K562 (cell line): Measurements from ENCODE around the gene AGPAT1. TPM values are rescaled to one million over a fixed set of nuclear protein-coding genes. Genes with fewer than 3 reads are reported as not detected.

Experiments used
- ATAC-seq: fragments of 200-7000 bp; cut with Tn5 transposase; 3 replicates; pipeline ENCODE4 v1.9.1; 2020; ENCODE audit warnings: moderate library complexity
- BruUV-seq: library from RNA; stranded (reverse); fragments of 400-500 nt; replicated peaks from 2 replicates; lab custom pipeline; 2021; lab: Mats Ljungman, UMichigan
- CTCF ChIA-PET: fragments of 300-600 bp; formaldehyde crosslinking; extraction: SDS; loops from one replicate; lab custom pipeline; 2021; ENCODE audit warnings: low intra/inter-chr PET ratio; lab: Yijun Ruan, JAX
- POLR2A ChIA-PET: fragments of 300-600, 350-650 bp; sonication (Branson Sonifier 250); formaldehyde crosslinking; extraction: SDS; loops from one replicate; lab custom pipeline; 2021; ENCODE audit warnings: antibody characterized with exemption, inconsistent platforms; lab: Yijun Ruan, JAX
- DNase-seq, 4 experiments: peaks; one replicate each; pipeline versions ENCODE4 v3.0.0 to v3.0.0-alpha.2; 2011 to 2018; ENCODE audit warnings: low spot score in 3 of 4, mixed read lengths in 3 of 4; ENCODE audit errors: extremely low read depth in 1 of 4
- FAIRE-seq: peaks from 2 replicates; lab custom pipeline; 2011; peaks lifted over from hg19 to GRCh38; lab: Jason Lieb, UNC
- H2AFZ ChIP-seq: 2 replicates; pipeline ENCODE4 v1.6.0; 2011; ENCODE audit warnings: low read depth, low read length, control low read depth, inconsistent platforms
- H3K27ac ChIP-seq: fragments of 200-600 bp; 3 replicates; pipeline ENCODE4 v1.8.0; 2011; ENCODE audit warnings: low read depth, mild to moderate bottlenecking, control low read depth, inconsistent platforms, low read length, moderate library complexity, mixed read lengths; ENCODE audit errors: extremely low read depth
- H3K27me3 ChIP-seq, 2 experiments: fragments of 300-600 bp in 1 of 2; 2 replicates in 1 of 2; 3 replicates in 1 of 2; pipeline versions ENCODE4 v1.6.0 to v1.8.0; 2011; ENCODE audit warnings: inconsistent platforms in 2 of 2, low read length in 2 of 2, mild to moderate bottlenecking in 1 of 2, mixed read lengths in 1 of 2, moderate library complexity in 1 of 2; ENCODE audit not compliant: control insufficient read depth in 2 of 2, insufficient read depth in 2 of 2
- H3K36me3 ChIP-seq: fragments of 300-600 bp; 3 replicates; pipeline ENCODE4 v1.8.0; 2011; ENCODE audit warnings: mild to moderate bottlenecking, low read length, inconsistent platforms; ENCODE audit not compliant: control insufficient read depth, insufficient read depth
- H3K4me1 ChIP-seq, 2 experiments: fragments of 200-600 bp in 1 of 2; replicated peaks in 1 of 2; 2 replicates in 1 of 2; 3 replicates in 1 of 2; pipeline versions ENCODE4 v1.5.1 to v1.8.0; 2011; ENCODE audit warnings: inconsistent platforms in 2 of 2, low read length in 2 of 2, mild to moderate bottlenecking in 1 of 2, mixed read lengths in 1 of 2, moderate library complexity in 1 of 2; ENCODE audit not compliant: control insufficient read depth in 2 of 2, insufficient read depth in 2 of 2
- H3K4me2 ChIP-seq: 2 replicates; pipeline ENCODE4 v1.6.1; 2011; ENCODE audit warnings: low read length, control low read depth, inconsistent platforms, mixed read lengths; ENCODE audit not compliant: insufficient read depth
- H3K4me3 ChIP-seq: fragments of 200-600 bp; sonication (generic), shearing (Covaris generic); 2 replicates; pipeline ENCODE4 v1.5.1; 2016; ENCODE audit warnings: control low read depth, inconsistent platforms
- H3K79me2 ChIP-seq: fragments of 200-600 bp; 3 replicates; pipeline ENCODE4 v1.8.0; 2011; ENCODE audit warnings: low read length, inconsistent platforms; ENCODE audit not compliant: control insufficient read depth, insufficient read depth
- H3K9ac ChIP-seq, 2 experiments: 2 replicates each; pipeline versions ENCODE4 v1.6.0 to v1.6.1; 2011; ENCODE audit warnings: low read depth in 2 of 2, low read length in 2 of 2, control low read depth in 1 of 2, inconsistent platforms in 1 of 2, mild to moderate bottlenecking in 1 of 2, mixed read lengths in 1 of 2; ENCODE audit not compliant: insufficient read depth in 1 of 2
- H3K9me1 ChIP-seq: one replicate; pipeline ENCODE4 v1.6.0; 2011; ENCODE audit warnings: inconsistent platforms, mild to moderate bottlenecking, low read length, moderate library complexity; ENCODE audit not compliant: control insufficient read depth, insufficient read depth
- H3K9me3 ChIP-seq: replicated peaks from 2 replicates; pipeline ENCODE4 v1.5.1; 2011; ENCODE audit warnings: low read depth, low read length, inconsistent platforms; ENCODE audit not compliant: control insufficient read depth, insufficient read depth
- H4K20me1 ChIP-seq: replicated peaks from 2 replicates; pipeline ENCODE4 v1.6.1; 2011; ENCODE audit warnings: low read length, inconsistent platforms, mixed read lengths; ENCODE audit not compliant: control insufficient read depth, insufficient read depth
- ATF7 ChIP-seq: fragments of 450-650 bp; IDR thresholded peaks from 2 replicates; pipeline ENCODE4 v1.7.1; 2014; ENCODE audit warnings: mild to moderate bottlenecking, moderate library complexity
- CBFB ChIP-seq: sonication (generic); formaldehyde crosslinking; IDR thresholded peaks from 2 replicates; pipeline ENCODE4 v1.4.0; 2020; ENCODE audit warnings: mild to moderate bottlenecking, missing genetic modification reagents
- CEBPG ChIP-seq, 3 experiments: fragments of 200-800 bp in 1 of 3; sonication (Bioruptor generic) in 1 of 3; sonication (generic) in 1 of 3; formaldehyde crosslinking in 1 of 3; IDR thresholded peaks in 2 of 3; conservative IDR thresholded peaks in 1 of 3; 2 replicates each; pipeline versions ENCODE4 v1.6.1 to v1.8.0; 2016 to 2022; ENCODE audit warnings: missing compliant biosample characterization in 2 of 3, missing genetic modification characterization in 2 of 3, mild to moderate bottlenecking in 1 of 3, missing genetic modification reagents in 1 of 3
- E2F3 ChIP-seq: fragments of 250-450 bp; sonication (Bioruptor Pico); IDR thresholded peaks from 2 replicates; pipeline ENCODE4 v1.4.0; 2020; ENCODE audit warnings: mild to moderate bottlenecking
- FOXJ2 ChIP-seq: fragments of 200-800 bp; sonication (Bioruptor generic); IDR thresholded peaks from 2 replicates; pipeline ENCODE4 v1.6.1; 2016; ENCODE audit warnings: missing genetic modification characterization, missing compliant biosample characterization
- JUN ChIP-seq, 2 experiments: sonication (generic) in 1 of 2; formaldehyde crosslinking in 1 of 2; IDR thresholded peaks; 2 replicates each; pipeline versions ENCODE4 v1.6.1 to v1.8.0; 2012 to 2022; ENCODE audit warnings: borderline replicate concordance in 2 of 2, mild to moderate bottlenecking in 2 of 2, improper control_type of control experiment in 1 of 2, low read depth in 1 of 2, low read length in 1 of 2, missing genetic modification reagents in 1 of 2
- JUNB ChIP-seq: fragments of 450-650 bp; formaldehyde crosslinking; conservative IDR thresholded peaks from 2 replicates; pipeline ENCODE4 v1.4.0; 2020; ENCODE audit warnings: mild to moderate bottlenecking
- JUND ChIP-seq, 2 experiments: IDR thresholded peaks; 2 replicates in 1 of 2; 3 replicates in 1 of 2; pipeline ENCODE4 v1.6.1; 2011; ENCODE audit warnings: borderline replicate concordance in 2 of 2, low read depth in 2 of 2, low read length in 2 of 2, improper control_type of control experiment in 1 of 2, missing biosample characterization in 1 of 2, missing genetic modification characterization in 1 of 2, missing genetic modification reagents in 1 of 2
- MAFG ChIP-seq: fragments of 450-650 bp; conservative IDR thresholded peaks from 2 replicates; pipeline ENCODE4 v1.6.1; 2016; ENCODE audit warnings: missing genetic modification characterization, missing compliant biosample characterization
- PHB2 ChIP-seq: fragments of 450-650 bp; IDR thresholded peaks from 2 replicates; pipeline ENCODE4 v1.6.1; 2017; ENCODE audit warnings: low read depth
- SMARCA4 ChIP-seq: fragments of 450-650 bp; IDR thresholded peaks from 2 replicates; pipeline ENCODE4 v1.6.1; 2016
- SMARCE1 ChIP-seq: fragments of 450-650 bp; IDR thresholded peaks from 2 replicates; pipeline ENCODE4 v1.7.1; 2016; ENCODE audit warnings: mild to moderate bottlenecking
- SRSF1 ChIP-seq: fragments of 200-400 bp; formaldehyde crosslinking; IDR thresholded peaks from 2 replicates; pipeline ENCODE4 v1.6.1; 2017; ENCODE audit warnings: mild to moderate bottlenecking, low read depth, low read length, moderate library complexity
- WGBS: fragments of 100-300 bp; shearing (Covaris generic); methylation state at CpG from one replicate; pipeline ENCODE4 v1.1.6; 2016; ENCODE audit warnings: low coverage, mixed read lengths; ENCODE audit not compliant: insufficient coverage; ENCODE audit errors: missing lambda C conversion rate; 5-methylcytosine and 5-hydroxymethylcytosine counted together
- in situ Hi-C: fragments of 300-500 bp; cut with MboI; formaldehyde crosslinking; loops from 4 replicates; pipeline ENCODE4 v1.15.0; 2018; ENCODE audit warnings: inconsistent platforms, mixed read lengths
- intact Hi-C: fragments of 100-400 bp; cut with micrococcal nuclease; formaldehyde crosslinking; loops from 2 replicates; pipeline ENCODE4 v1.14.2; 2022
- polyA plus RNA-seq, 8 experiments: library from polyadenylated mRNA; depleted of rRNA in 4 of 8; stranded (reverse) in 5 of 8; unstranded in 3 of 8; fragments of >200 nt; fragmentation: Nextera tagmentation in 2 of 8; fragmentation: Illumina TruSeq in 1 of 8; extraction: Ambion mirVana in 2 of 8; extraction: Trizol in 1 of 8; gene quantifications; 2 replicates each; pipeline versions ENCODE4 v1.2.1 to v1.2.3, GENCODE V29; 2011 to 2014; ENCODE audit warnings: inconsistent platforms in 1 of 8, missing spikeins in 1 of 8
- total RNA-seq, 7 experiments: library from RNA; depleted of rRNA in 6 of 7; stranded (reverse); fragments of >200 nt in 6 of 7; fragmentation: Illumina TruSeq in 2 of 7; extraction: Trizol in 2 of 7; gene quantifications; 2 replicates each; pipeline versions ENCODE4 v1.2.1 to v1.2.3, GENCODE V29; 2011 to 2021; ENCODE audit warnings: low replicate concordance in 1 of 7
- TF ChIP-seq, protein P1 (sequence below): fragments of 250-450 bp; sonication (Bioruptor Pico); IDR thresholded peaks from 2 replicates; pipeline ENCODE4 v1.4.0; 2020
- TF ChIP-seq, protein P2 (sequence below): fragments of 450-650 bp; formaldehyde crosslinking; IDR thresholded peaks from 2 replicates; pipeline ENCODE4 v1.4.0; 2022; ENCODE audit warnings: mild to moderate bottlenecking, moderate library complexity
- TF ChIP-seq, protein P3 (sequence below): fragments of 450-650 bp; IDR thresholded peaks from 2 replicates; pipeline ENCODE4 v1.6.1; 2017; ENCODE audit warnings: antibody characterized with exemption, mild to moderate bottlenecking

Gene AGPAT1
- total and polyA plus RNA-seq, 9 of the 15 experiments (the other 6 are each of a cell fraction or from before 2014, with no cell fraction given) = 37.9 to 176 (median 69.4) TPM

DNA sequence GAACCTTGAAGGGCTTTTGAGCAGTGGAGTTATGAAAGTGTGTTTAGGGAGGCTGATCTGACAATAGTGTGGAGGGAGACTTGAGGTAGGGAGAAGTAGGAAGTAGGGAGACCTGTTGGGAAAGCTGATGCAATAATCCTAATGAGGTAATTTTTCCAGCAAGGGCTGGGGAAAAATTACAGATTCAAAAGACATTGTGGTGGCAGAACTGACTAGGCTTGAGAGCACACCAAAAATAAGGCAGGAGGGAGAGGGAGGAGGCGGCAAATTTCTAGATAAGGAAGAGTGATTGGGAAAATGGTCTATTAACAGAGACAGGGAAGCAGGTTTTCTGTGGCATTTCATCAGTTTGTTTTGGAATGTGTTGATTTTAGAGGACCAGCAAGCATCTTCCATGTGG lies 29.6 kb downstream of the AGPAT1 start:
- in situ Hi-C loops (no loop called here), intact Hi-C loops (no loop called here)
- ChIA-PET POLR2A (interaction anchor here (0.9 to 1.6 kb wide), 2 partner anchors 15 to 30 kb away, joined by 3 to 4 read pairs; no protein-coding TSS in a partner anchor), CTCF (no interaction called here)
- Histone ChIP-seq H3K79me2 (no peaks in the 10 kb centered on the region), H3K9me1 (no peaks in the 10 kb centered on the region), H4K20me1 (no peaks in the 10 kb centered on the region), H3K9me3 (no peaks in the 10 kb centered on the region), H3K4me2 (no peak overlapping the region), H3K36me3 (no peaks in the 10 kb centered on the region), H3K4me1 (peaks cover 9 to 19% of the 10 kb centered on the region in 2 experiments), H3K9ac (no peak overlapping the region), H3K4me3 (no peak overlapping the region), H2AFZ (0 out of 2 replicates have a peak overlapping the region, but pooled peaks have one; percentile 3), H3K27me3 (no peaks in the 10 kb centered on the region), H3K27ac (no peak overlapping the region)
- no TSS peak for BruUV-seq
- WGBS = 20% methylated on average over 1 of the region's 1 CpG
- FAIRE-seq = no peak
- ATAC-seq = no peak
- DNase-seq = no peak
- TF ChIP-seq JUN (IDR thresholded peaks at IDR 0.05; ENCODE audit: borderline replicate concordance, low read depth, low read length) = 0 out of 2 replicates have a peak, but pooled peaks have one; percentile 38
- no peak for TF ChIP-seq JUN (CRISPR knock-in tag; IDR thresholded peaks at IDR 0.05; ENCODE audit: borderline replicate concordance)
- 0 out of 2 replicates have a peak, but pooled peaks have one; percentile 28 for TF ChIP-seq SMARCA4
- TF ChIP-seq, protein P1, sequence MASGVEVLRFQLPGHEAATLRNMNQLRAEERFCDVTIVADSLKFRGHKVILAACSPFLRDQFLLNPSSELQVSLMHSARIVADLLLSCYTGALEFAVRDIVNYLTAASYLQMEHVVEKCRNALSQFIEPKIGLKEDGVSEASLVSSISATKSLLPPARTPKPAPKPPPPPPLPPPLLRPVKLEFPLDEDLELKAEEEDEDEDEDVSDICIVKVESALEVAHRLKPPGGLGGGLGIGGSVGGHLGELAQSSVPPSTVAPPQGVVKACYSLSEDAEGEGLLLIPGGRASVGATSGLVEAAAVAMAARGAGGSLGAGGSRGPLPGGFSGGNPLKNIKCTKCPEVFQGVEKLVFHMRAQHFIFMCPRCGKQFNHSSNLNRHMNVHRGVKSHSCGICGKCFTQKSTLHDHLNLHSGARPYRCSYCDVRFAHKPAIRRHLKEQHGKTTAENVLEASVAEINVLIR (CRISPR knock-in tag) = no peak
- TF ChIP-seq JUNB (CRISPR knock-in tag) = no peak
- TF ChIP-seq, protein P2, sequence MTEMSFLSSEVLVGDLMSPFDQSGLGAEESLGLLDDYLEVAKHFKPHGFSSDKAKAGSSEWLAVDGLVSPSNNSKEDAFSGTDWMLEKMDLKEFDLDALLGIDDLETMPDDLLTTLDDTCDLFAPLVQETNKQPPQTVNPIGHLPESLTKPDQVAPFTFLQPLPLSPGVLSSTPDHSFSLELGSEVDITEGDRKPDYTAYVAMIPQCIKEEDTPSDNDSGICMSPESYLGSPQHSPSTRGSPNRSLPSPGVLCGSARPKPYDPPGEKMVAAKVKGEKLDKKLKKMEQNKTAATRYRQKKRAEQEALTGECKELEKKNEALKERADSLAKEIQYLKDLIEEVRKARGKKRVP (CRISPR knock-in tag) = peak; percentile 72
- TF ChIP-seq ATF7 = peak; percentile 64
- TF ChIP-seq JUND (IDR thresholded peaks at IDR 0.05; ENCODE audit: borderline replicate concordance, low read depth, low read length) = peak; percentile 38; the same call in 1 of the 2 replicates
- no peak; the same call in 2 of the 3 replicates for TF ChIP-seq JUND (tag; IDR thresholded peaks at IDR 0.05; ENCODE audit: borderline replicate concordance, low read depth, low read length)
- TF ChIP-seq E2F3 (CRISPR knock-in tag) = no peak
- TF ChIP-seq SRSF1 = no peak
- TF ChIP-seq CEBPG (CRISPR knock-in tag; IDR thresholded peaks at IDR 0.05) = peak; percentile 60; the same call in 1 of the 2 replicates
- TF ChIP-seq CEBPG (tag; conservative IDR thresholded peaks at IDR 0.05 in 1 of 2, IDR thresholded peaks at IDR 0.05 in 1 of 2) = peak; percentile 93 to 96
- TF ChIP-seq, protein P3, sequence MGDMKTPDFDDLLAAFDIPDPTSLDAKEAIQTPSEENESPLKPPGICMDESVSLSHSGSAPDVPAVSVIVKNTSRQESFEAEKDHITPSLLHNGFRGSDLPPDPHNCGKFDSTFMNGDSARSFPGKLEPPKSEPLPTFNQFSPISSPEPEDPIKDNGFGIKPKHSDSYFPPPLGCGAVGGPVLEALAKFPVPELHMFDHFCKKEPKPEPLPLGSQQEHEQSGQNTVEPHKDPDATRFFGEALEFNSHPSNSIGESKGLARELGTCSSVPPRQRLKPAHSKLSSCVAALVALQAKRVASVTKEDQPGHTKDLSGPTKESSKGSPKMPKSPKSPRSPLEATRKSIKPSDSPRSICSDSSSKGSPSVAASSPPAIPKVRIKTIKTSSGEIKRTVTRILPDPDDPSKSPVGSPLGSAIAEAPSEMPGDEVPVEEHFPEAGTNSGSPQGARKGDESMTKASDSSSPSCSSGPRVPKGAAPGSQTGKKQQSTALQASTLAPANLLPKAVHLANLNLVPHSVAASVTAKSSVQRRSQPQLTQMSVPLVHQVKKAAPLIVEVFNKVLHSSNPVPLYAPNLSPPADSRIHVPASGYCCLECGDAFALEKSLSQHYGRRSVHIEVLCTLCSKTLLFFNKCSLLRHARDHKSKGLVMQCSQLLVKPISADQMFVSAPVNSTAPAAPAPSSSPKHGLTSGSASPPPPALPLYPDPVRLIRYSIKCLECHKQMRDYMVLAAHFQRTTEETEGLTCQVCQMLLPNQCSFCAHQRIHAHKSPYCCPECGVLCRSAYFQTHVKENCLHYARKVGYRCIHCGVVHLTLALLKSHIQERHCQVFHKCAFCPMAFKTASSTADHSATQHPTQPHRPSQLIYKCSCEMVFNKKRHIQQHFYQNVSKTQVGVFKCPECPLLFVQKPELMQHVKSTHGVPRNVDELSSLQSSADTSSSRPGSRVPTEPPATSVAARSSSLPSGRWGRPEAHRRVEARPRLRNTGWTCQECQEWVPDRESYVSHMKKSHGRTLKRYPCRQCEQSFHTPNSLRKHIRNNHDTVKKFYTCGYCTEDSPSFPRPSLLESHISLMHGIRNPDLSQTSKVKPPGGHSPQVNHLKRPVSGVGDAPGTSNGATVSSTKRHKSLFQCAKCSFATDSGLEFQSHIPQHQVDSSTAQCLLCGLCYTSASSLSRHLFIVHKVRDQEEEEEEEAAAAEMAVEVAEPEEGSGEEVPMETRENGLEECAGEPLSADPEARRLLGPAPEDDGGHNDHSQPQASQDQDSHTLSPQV = no peak
- no peak for TF ChIP-seq MAFG (tag)
- TF ChIP-seq FOXJ2 = no peak
- no peak; the same call in 1 of the 2 replicates for TF ChIP-seq SMARCE1
- no peak for TF ChIP-seq PHB2
- no peak for TF ChIP-seq CBFB (CRISPR knock-in tag)
